Epithelial cell of esophagus (primary cell): ENCODE measurements around the gene ARMC9.

ENCODE experiments used
- DNase-seq: peaks from one replicate; pipeline ENCODE4 v3.0.0; 2010; ENCODE audit warnings: low read depth
- H3K4me3 ChIP-seq: 2 replicates; pipeline ENCODE4 v1.5.1; 2011; ENCODE audit warnings: mild to moderate bottlenecking, low read length, control low read depth
- CTCF ChIP-seq: IDR thresholded peaks from 2 replicates; pipeline ENCODE4 v1.5.1; 2011; ENCODE audit warnings: low read depth, mild to moderate bottlenecking, low read length, control low read depth, inconsistent platforms; ENCODE audit not compliant: insufficient read depth; ENCODE audit errors: missing control alignments

Gene ARMC9

GRCh38 chr2:231294571-231295362, 96.3 kb downstream of the ARMC9 start:
- DNase-seq: no peak
- no peak for TF ChIP-seq CTCF
- no peak overlapping the region for H3K4me3 ChIP-seq

- no peak overlapping the region for H3K4me3 ChIP-seq
- no peak for DNase-seq
- no peak for TF ChIP-seq CTCF
These were observed 96.9 kb downstream of the ARMC9 start for GRCh38 chr2:231295363-231295655.

GRCh38 chr2:231296401-231296974, 98.1 kb downstream of the ARMC9 start:
- TF ChIP-seq CTCF: no peak
- H3K4me3 ChIP-seq: no peak overlapping the region
- DNase-seq: no peak

GRCh38 chr2:231297108-231297908, 98.9 kb downstream of the ARMC9 start:
- H3K4me3 ChIP-seq: no peak overlapping the region
- peak; percentile 58 for DNase-seq
- peak; percentile 82 for TF ChIP-seq CTCF

GRCh38 chr2:231298091-231298490, 99.7 kb downstream of the ARMC9 start:
- H3K4me3 ChIP-seq: no peak overlapping the region
- no peak for DNase-seq
- no peak for TF ChIP-seq CTCF

GRCh38 chr2:231299267-231299666, 100.8 kb downstream of the ARMC9 start:
- DNase-seq: no peak
- no peak overlapping the region for H3K4me3 ChIP-seq
- TF ChIP-seq CTCF: no peak
